NCI-H226 (cell line): Measurements from ENCODE around the gene IRF2BP2.

Experiments
- DNase-seq: peaks from one replicate; pipeline ENCODE4 v3.0.0-alpha.2; 2015

Gene IRF2BP2

DNA sequence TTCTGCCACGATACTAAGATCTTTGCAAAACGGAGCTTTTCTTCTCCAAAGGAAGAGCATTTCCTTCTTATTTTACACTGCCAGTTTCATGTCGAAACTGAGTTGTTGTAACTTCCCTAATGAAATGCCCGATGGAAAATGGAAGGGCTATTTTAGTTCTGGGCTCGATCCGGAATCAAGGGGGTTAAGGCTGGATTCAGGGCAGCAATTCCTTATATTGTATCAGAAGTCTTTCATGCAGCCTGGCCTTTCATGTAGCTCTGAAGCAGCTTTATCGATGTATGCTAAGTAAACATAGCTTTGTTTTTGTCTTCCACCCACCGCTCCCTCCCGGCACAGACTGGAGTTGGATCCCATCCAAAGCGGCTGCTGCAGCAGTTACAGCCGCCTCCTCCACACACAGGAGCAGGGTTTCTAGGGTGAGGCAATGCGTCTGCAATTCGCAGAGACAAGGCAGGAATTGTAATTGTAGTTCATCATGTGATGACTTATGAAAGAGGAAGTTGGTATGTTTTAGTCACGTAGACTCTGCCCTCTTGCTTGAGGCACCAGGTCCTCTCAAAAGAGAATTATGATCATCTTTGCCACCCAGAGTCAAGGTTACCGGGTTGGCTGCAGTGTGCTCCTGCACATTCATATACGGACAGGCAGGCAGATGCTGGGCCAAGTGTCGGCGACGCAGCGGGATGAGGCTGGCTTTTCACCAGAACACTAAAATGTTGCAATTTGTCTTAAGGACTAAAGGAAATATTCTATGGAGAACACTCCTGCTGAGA, 2.6 kb upstream of the IRF2BP2 start:
- DNase-seq = peak; percentile 90

DNA sequence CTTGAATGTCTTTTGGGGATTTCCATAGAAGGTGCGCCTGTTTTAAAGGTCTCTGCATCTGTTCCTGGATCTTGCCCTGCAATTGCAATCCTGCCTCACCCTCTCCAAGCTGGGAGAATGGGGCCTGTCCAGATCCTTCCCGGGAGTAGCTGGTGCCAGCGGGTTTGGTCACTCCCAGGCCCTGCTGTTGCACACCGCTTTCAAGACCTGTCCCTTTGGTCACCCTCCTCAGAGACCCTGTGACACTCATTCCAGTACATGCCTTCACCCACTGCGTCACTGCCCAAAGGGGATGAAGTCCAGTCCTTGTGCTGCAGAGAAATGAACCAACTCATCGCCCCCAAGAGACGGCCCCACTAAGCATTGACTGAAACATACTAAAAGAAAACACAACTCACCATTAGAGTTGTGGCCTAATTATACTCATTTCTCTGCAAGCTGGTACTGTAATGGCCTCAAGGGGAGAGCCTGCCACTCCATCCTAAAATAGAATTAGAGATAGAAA, 1.9 kb upstream of the IRF2BP2 start:
- no peak for DNase-seq

DNA sequence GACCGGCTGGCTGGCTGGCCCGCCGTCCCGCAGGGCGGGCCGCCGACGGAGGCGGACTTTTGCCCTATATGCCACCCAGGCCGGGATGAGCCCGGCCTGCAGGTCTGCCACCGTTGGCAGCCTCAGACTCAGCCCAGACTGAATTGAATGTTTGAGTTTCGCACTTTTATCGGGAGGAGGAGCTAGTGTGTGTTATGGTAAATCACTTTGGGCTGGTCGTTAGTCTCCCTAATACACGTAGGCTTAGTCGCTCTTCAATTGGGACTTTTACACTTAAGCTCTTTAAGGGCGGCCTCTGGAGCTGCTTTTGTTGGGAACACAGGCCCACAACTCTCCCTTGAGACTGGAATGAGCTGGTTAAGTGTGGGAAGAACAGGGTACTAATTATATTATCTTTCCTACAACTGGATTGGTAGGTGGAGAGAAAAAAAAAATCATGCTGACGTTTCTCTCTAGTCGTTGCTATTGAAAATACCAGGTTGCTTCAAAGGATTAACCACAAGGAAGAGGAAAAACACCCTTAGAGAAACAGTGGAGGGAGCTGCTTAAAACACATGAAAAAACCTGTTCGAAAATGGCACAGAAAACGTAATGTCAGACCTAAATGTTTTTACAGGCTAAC, 1.4 kb upstream of the IRF2BP2 start:
- peak; percentile 69 for DNase-seq

DNA sequence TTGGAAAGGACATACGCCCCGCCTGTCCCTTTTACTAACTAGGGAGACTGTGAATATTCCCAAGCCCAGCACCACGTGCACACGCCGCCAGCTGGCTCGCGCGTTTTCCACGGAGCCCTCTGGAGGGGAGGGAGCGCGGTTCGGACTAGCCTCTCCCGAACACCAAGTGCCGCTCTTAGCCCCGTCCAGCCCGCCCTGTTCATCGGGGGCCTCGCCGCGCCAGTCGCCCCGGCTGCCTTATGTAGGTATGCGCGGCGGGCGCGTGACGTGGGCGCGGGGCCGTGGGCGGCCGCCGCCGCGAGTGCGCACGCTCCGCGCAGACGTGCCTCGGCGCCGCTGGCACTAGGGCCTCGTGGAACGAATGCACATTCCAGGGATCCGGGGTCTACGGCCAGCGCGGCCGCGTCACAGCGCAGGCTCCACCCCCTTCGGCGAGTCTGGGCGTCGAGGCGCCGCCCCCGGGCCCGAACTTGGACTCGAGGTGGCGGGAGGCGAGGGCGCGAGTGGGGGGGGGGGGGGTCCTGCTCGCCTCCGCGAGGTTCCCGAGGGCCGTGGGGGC, 767 bp upstream of the IRF2BP2 start:
- peak; percentile 81 for DNase-seq

DNA sequence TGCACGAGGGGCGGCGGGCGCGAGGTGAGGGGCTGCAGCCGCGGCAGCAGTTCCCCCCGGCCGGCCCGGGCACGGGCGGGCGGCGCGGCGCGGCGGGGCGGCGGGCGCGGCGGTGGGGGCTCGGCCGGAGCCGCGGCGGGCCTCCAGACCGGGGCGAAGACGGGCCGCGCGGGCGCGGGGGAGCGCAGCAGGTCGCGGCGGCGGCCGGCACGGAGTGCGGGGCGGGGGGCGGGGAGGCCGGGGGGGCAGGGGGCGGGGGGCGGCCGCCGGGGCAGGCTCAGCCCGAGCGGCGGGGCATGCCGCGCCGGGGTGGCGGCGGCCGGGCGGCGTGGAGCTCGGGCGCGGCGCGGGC, 311 bp downstream of the IRF2BP2 start:
- no peak for DNase-seq

DNA sequence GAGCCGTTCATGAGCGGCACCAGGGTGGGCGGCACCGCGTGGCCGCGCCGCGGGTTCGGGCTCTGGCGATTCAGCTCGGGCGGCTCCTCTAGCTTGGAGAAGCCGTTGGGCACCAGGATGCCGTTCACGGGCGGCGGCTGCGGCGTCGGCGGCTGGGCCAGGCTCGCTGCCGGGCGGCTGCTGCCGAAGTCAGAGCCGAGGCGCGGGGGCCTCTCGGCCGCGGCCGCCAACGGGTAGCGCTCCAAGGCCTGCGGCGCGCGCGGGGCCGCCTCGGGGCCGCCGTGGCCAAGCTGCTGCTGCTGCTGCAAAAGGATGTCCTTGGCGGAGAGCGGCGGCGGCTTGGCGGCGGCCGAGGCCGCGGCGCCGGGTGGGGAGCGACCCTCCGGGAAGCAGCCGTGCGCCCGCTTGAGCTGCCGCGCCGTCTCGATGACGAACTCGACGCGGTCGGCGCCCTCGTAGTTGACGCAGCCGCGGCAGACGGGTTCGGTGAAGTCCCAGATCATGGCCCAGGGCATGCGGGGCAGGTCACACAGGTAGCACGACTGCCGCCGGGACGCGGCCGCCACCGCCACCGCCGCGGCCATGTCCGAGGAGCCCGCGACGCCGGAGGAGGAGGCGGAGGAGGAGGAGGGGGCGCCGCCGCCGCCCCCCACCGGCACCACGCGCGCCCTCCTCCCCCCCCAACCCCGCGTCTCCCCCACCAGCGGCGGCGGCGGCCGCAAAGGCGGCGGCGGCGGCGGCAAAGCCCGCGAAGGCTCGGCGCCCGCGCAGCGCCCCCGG, 877 bp downstream of the IRF2BP2 start:
- no peak for DNase-seq

DNA sequence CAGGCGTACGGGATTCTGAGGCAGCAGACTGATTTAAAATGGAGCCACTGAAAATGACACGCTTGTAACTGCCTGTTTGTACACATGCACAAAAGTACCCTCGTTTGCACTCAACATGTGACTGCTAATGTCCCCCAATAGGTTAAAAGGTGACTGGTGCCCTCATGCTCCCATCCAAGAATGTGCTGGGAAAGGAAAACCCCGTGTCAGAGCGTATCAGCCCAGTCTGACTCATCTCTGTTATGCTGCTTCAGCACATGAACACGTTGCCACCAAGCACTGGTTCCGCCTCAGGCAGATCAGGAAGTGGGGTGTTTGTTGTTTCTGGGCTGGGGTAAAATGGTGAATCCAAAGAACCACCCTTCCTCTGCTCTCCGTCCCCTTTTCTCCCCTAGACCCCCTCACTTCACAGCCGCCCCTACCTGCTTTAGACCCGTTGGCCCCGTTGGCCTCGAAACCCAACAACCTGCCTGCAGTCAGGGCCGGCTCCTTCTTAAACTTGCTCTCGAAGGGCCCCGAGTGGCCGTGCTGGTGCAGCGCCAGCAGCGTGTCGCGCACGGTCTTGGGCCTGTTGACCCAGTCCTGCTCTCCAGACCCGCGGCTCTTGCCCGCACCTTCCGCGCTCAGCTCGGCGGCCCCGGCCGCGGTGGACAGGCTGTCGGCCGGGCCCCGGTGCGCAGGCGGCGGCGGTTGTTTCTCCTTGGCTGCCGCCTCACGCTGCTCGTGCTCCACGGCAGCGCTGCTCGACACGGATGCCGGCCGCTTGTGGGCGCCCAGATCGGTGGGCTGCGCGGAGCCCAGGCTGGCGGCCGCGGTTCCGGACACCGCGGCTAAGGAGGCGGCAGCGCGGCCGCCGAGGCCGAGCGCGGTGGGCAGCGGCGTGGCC, 1.7 kb downstream of the IRF2BP2 start:
- peak; percentile 85 for DNase-seq

DNA sequence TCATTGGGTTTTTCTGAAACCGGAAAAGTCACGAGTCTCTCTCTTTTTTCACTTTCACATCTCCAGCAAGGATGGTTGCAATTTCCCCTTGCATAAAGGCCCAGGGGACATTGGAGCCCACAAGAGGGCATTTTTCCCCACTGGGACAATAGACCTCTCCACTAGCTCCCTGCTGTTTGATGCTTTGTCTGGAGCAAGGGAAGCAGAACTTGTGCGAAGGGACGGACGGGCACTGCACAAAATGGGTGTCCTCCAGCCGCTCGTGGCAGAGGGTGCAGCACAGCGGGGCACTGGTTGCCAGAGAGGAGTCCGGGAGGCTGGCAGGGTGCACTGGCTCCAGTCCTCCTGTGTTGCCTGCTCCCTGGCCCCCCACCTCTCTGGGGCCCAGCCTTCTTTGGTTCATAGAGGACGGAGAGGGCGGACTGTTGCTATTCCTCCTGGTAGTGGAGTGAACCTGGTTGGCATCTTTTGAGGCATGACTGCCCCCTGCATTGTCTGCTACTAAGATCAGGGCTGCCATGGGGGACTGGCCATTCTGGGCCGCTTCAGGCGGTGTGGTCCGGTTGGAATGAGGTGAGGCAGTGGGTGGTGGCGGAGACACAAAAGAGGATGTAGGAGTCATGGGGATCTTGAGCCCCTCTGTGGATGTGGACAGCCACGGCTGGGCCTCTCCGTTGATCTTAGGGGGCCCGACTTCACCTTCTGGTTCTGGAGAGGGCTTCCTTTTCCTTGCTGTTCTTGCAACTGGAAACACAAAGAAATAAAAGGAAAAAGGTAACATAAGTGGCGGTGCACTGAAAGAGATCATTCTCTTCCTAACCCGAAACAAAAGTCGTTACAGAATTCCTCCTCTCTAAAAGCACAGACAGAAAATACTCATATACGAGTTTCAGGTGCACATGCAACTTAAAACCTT, 2.6 kb downstream of the IRF2BP2 start:
- DNase-seq = no peak

DNA sequence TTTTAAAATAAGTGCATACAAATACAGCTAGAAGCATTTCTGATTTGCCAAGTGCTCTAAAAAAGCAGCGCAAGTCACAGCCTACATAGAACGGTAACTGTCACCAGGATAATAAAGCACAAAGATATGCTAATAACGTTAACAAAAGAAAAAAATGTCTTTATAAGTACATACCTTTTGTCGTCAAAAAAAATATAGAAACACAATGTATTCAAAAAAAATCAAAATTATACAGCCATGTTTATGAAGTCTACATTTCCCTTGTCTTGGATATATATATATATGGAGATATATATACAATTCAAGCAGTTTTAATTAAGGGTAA, 3.2 kb downstream of the IRF2BP2 start:
- no peak for DNase-seq

DNA sequence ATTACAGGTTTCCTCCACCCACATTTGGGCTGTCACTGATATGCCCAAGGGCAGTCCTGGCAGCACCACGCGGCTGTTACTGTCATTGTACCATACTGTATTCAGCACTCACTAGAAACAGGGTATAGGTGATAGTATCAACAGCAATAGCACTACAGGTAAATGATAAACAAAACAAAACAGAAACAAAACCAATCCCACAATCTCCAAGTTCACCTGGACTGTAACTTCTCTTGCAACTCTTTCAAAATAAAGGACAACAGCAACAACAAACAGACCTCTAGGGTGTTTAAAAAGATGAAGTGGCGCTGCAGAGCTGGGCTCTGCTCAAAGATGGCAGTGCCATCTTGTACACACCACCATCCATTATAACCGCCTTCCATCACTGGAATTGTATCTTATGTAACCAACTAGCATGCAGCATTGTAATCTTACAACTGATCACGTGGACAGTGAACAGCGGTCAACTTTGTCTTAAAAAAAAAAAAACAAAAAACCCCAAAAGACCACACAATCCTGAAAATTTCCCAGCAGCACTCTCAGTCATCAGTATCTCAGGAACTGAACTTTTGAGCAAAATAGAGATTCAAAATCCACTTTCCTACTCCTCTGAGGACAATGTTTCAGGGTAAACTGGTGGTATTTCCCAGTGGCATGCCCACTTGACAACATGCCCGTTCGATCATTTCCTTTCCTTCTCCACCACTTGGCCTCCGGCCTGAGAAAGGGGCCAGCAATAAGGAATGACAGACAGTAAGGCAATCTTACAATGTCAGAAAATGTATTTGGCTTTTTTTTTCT, 3.8 kb downstream of the IRF2BP2 start:
- no peak for DNase-seq

DNA sequence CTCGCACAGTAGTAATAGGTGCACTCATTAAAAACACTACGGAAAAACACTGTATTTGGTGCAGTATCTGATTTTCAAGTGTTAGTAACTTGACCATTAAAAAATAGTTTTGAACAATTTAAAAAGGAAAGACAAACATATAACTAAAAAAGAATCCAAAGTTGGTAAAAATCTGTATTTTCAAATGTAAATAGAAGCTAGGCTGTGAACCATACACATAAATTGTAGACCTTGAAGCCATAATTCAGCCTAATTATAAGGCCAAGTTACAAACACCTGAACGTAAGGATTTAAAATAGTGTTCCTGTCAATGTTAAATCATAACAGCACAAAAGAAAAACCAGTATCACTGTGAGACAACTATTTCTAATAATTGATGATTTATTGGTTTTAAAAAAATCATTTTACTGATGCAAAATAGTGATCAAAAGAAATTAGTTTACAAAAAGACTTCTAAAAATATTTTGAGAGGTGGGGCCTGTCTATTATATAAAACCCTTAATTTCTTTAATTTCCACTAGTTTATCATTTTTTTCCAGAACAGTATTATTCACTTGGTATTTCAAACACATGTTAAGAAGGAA, 4.5 kb downstream of the IRF2BP2 start:
- DNase-seq = no peak

DNA sequence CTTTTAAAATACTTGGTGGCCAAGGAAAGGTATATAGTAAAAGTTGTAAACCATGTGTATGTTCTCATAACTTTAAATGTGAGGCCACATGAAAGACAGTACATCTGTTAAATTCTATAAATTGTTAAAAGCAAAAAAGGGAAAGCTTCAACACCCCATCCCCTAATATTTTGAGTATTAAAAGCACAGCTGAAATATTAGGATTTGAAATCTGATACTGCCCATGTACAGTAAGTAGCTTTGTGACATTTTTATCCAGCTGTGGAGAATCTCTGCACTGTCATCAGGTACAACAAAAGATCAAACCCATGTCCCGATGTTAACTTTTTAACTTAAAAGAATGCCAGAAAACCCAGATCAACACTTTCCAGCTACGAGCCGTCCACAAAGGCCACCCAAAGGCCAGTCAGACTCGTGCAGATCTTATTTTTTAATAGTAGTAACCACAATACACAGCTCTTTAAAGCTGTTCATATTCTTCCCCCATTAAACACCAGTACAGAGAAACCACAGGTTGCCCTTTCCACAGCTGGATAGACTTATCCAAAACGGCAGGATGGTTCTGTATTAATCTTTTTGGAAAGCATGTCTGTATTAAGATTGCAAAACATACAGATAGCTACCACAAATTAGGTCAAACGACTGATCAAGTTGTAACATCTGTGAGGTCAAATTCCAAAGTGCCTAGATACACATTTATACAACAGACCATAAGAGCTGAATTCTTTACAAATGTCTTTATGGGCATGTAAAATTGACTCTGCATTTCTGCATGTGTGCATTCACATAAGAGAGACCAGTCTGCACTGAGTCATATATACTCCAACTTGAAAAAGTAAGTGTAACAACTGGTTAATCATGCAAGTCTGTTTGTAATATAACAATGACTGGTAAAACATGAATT, 5.2 kb downstream of the IRF2BP2 start:
- DNase-seq = no peak

DNA sequence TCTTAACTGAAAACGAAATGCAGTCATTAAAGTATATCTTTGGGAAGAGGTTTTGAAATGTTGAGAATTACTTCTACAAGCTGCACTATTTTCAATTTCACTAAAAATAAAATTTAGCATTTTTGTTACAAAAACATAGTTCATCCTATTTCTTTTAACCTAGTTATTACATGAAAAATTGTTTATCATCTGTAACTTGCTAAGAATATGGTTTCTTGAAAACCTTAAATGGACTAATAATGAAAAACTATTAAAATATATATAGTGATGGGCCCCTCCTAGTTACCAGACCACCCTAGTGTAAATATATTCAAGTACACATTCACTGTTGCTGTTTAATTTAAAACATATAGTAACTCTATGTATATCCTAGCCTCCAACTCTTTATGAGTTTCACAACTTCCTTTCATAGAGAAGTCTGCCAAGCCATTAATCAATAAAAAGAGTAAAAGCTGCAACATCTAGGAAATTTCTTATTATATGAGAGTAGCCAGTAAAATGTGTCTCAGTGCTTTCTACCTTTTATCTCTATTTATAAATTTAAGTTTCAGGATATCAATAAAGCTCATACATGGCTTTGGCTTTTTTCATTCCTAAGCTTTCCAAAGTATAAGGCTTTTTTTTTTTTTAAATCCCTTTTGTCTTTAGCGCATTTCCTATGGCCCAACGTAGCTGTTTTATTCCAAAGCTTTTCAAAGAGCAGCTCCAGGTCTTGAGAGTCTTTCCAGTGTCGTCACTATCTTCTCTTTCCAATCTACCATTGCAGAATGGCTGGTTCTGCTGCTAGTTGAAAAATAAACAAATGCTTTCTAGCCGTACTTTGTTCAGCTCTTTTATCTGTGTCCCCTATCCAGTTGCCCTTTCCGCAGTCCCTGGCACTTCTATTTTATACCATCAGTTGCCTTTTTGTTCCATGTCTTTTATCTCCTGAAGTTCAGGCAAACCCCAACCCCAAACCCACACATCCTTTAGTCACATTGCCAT, 6.5 kb downstream of the IRF2BP2 start:
- DNase-seq = no peak

DNA sequence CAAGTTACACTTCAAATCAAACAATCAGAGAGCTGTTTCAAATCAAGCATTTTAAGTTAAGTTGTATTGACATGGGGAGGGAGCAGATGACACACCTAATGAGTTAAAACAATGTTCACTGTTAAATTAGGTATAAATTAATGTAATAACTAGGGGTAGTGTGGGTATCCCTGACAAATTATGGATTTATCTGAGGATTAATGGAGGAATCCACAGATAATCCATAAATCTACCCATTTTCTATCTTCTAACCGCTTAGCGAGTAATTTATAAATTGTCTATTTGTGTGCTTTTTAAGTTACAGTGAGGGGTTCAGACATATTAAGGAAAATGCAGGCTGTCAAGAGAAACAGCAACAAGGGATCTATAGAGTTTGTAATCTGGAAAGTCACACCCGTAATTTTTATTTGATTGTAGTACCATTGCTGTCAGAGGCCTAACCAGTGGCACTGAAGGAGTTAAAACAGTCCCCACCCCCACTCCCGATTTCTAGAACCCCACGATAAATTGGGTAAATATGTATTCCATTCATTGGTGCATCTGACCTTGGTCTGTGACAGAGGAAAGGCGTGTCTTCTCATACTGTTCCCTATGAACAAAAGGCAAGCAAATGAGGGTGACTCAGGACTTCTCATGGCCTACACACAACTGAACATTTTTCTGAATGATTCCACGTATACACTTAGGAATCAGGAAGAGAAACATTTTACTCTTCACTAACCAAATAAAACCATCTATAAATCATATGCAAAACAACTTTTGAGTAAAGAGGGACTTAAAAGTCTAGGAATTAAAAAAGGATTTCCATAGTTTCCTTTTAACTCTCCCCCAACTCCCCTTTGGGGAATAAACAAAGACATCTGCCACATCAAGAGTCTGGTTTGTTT, 7.4 kb downstream of the IRF2BP2 start:
- DNase-seq = peak; percentile 66

DNA sequence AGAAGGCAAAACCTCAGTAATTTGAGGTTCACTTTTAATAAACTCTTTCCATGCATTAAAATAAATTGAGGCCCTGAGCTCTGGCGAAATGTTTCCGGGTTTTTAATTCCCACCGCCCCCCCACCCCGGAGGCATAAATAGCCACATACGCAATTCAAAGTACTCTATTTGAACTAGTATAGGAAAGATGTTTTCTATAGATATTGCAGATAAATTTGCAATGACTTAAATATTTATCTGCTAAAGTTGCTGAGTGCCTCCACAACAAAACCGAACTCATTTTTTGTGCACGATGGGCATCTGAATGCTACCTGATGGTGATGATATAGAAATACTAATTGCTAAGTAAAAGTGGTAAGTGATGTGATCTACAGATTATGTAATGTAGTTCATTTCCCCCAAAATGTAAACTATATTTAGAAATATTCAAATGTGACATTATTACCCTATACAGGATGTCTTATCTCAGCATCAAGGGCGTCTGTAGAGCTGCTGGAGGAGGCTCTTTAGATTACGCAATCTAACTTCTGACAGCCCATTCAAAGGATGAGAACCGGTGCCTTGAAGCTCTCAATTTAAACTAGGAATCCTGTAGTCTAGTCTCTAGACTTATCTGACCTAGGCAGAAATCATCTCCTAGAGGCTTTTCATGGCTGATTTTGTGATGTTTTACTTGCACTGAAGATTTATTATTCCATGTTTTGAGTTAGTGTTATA, 8.5 kb downstream of the IRF2BP2 start:
- DNase-seq = no peak
